BLaER1 (cell line): Measurements from ENCODE around the gene MAN1A2.
"Not testable (repeated sequence)": the region's sequence is repeated elsewhere in the genome, so short reads cannot be mapped to it uniquely, and the experiment has no call there.

Experiments used
- H3K27ac ChIP-seq: shearing (Covaris generic); formaldehyde crosslinking; 2 replicates; pipeline ENCODE4 v1.8.1; 2022
- H3K27me3 ChIP-seq: shearing (Covaris generic); formaldehyde crosslinking; 2 replicates; pipeline ENCODE4 v1.8.1; 2022
- H3K36me3 ChIP-seq: shearing (Covaris generic); formaldehyde crosslinking; 2 replicates; pipeline ENCODE4 v1.8.1; 2022
- H3K4me1 ChIP-seq: shearing (Covaris generic); formaldehyde crosslinking; 2 replicates; pipeline ENCODE4 v1.8.1; 2022
- H3K4me2 ChIP-seq: shearing (Covaris generic); formaldehyde crosslinking; 2 replicates; pipeline ENCODE4 v1.8.1; 2022
- H3K4me3 ChIP-seq: shearing (Covaris generic); formaldehyde crosslinking; 2 replicates; pipeline ENCODE4 v1.8.1; 2022
- H3K9ac ChIP-seq: shearing (Covaris generic); formaldehyde crosslinking; 2 replicates; pipeline ENCODE4 v1.8.1; 2022
- H3K9me3 ChIP-seq: shearing (Covaris generic); formaldehyde crosslinking; 2 replicates; pipeline ENCODE4 v1.8.1; 2022
- H4K20me1 ChIP-seq: shearing (Covaris generic); formaldehyde crosslinking; 2 replicates; pipeline ENCODE4 v1.8.1; 2022
- Cebpa-rat ChIP-seq: shearing (Covaris generic); IDR thresholded peaks from 2 replicates; pipeline ENCODE4 v1.8.1; 2022

Gene MAN1A2

DNA sequence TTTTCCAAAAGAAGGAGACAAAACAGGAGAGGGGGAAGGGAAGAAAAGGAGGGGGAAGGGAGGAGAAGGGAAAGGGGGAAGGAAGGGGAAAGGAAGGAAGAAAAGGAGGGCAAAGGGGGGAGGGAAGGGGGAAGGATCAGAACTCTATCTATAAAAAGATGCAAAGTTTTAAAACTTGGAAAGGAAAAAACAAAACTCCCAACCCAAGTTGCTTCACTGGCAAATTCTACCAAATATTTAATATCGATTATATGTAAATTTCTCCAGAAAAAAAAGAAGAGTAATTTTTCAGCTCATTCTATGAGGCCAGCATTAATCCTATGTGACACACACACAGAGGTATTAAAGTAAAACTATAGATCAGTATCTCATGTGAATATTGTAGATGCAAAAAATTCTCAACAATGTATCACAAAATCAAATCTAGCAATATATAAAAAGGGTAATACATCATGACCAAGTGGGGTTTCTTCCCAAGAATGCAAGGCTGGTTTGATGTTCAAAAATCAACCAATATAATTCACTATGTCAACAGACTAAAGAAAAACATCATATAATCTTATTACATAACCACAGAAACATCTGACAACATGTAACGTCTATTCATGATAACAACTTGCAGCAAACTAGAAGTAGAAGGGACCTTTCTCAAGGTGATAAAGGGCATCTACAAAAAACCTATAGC lies 57.9 kb downstream of the MAN1A2 start:
- Histone ChIP-seq H3K36me3 (peaks cover 26% of the 10 kb centered on the region), H3K27me3 (no peaks in the 10 kb centered on the region), H4K20me1 (no peaks in the 10 kb centered on the region), H3K4me1 (no peaks in the 10 kb centered on the region), H3K4me3 (no peak overlapping the region), H3K9ac (no peak overlapping the region), H3K27ac (no peak overlapping the region), H3K4me2 (no peak overlapping the region), H3K9me3 (peaks cover 40% of the 10 kb centered on the region)
- TF ChIP-seq Cebpa-rat: no peak

DNA sequence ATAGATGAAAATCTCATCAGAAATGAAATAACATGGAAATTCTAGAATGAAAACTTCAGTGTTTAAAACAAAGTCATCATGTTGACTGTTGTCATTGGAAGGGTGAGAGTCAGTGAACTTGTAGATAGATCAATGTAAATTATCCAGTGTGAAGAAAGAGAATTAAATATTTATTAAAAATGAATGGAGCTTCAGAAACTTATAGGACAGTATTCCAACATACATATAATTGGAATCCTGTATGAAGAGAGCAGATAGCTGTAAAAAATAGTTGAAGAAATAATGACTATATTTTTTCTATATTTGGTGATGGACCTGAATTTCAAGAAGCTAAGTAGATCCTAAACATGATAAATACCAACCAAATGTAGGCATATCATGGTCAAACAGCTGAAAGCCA lies 60.0 kb downstream of the MAN1A2 start:
- Histone ChIP-seq H3K27me3 (no peaks in the 10 kb centered on the region), H4K20me1 (no peaks in the 10 kb centered on the region), H3K9ac (no peak overlapping the region)

DNA sequence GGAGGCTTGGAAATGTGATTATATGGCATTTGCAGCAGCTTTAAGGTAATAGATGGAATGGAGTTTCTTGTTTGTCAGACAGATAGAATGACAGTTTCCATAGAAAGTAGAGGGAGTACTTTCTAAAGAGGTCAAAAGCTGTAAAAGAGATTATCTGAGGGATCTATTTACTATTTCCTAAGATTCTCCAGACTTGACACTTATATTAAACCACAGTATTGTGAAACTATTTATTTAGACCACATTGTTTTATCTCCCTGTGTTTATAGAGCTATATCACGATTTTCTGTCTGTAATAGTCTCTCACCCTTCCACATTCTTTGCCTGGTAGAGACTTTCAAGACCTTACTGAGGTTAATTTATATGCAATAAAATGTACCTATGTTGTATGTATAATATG lies 66.7 kb downstream of the MAN1A2 start:
- Histone ChIP-seq H3K4me3 (no peak overlapping the region), H3K9ac (no peak overlapping the region)

More for the DNA sequence above, 60.0 kb downstream of the MAN1A2 start:
- Histone ChIP-seq H3K36me3 (peaks cover 20% of the 10 kb centered on the region), H3K27ac (no peak overlapping the region), H3K9me3 (peaks cover 40% of the 10 kb centered on the region), H3K4me1 (no peaks in the 10 kb centered on the region), H3K4me2 (no peak overlapping the region), H3K4me3 (no peak overlapping the region)
- TF ChIP-seq Cebpa-rat: no peak

DNA sequence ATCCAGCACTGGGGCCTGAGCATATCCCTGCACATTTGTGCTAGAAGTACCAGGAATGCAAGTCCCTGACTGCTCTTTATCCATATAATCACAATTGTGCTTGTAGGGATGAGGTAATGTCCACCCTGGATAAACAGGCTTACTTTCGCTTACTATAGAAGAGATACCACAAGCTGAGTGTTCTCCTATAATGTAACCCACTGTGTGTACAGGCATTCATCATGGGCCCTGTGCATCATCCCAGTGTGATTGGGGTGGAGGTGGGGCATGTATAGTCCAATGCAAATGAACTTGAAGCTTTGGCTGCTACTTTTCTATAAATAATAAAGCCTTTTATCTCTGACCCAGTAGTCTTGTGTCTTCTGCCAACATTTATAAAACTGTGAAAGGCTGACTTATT lies 69.3 kb downstream of the MAN1A2 start:
- Histone ChIP-seq H3K9ac (no peak overlapping the region), H3K4me3 (no peak overlapping the region), H4K20me1 (no peaks in the 10 kb centered on the region), H3K27ac (no peak overlapping the region), H3K4me2 (no peak overlapping the region), H3K27me3 (no peaks in the 10 kb centered on the region), H3K36me3 (no peaks in the 10 kb centered on the region), H3K9me3 (no peaks in the 10 kb centered on the region), H3K4me1 (no peaks in the 10 kb centered on the region)
- TF ChIP-seq Cebpa-rat: no peak

More for the DNA sequence above, 66.7 kb downstream of the MAN1A2 start:
- H3K4me1 ChIP-seq: no peaks in the 10 kb centered on the region
- no peak overlapping the region for H3K27ac ChIP-seq
- H3K9me3 ChIP-seq: no peaks in the 10 kb centered on the region
- H4K20me1 ChIP-seq: no peaks in the 10 kb centered on the region
- H3K27me3 ChIP-seq: no peaks in the 10 kb centered on the region
- no peak overlapping the region for H3K4me2 ChIP-seq
- no peaks in the 10 kb centered on the region for H3K36me3 ChIP-seq
- no peak for TF ChIP-seq Cebpa-rat

DNA sequence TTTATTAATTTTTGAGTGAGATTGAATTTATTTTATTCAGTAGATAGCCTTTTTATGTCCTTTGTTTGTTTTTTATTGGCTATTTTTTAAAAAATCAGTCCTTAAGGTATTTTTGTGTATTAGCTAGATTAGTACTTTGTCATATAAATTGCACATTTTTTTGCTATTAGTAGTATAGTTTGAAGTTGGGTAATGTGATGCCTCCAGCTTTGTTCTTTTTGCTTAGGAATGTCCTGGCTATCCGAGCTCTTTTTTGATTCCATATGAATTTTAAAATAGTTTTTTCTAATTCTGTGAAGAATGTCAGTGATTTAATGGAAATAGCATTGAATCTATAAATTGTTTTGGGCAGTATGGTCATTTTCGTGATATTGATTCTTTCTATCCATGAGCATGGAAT lies 80.4 kb downstream of the MAN1A2 start:
- no peak for TF ChIP-seq Cebpa-rat
- H3K27me3 ChIP-seq: no peaks in the 10 kb centered on the region
- no peaks in the 10 kb centered on the region for H4K20me1 ChIP-seq
- no peak overlapping the region for H3K9ac ChIP-seq
- no peak overlapping the region for H3K4me2 ChIP-seq
- peaks cover 54% of the 10 kb centered on the region for H3K36me3 ChIP-seq
- peaks cover 32% of the 10 kb centered on the region for H3K9me3 ChIP-seq
- no peak overlapping the region for H3K27ac ChIP-seq
- no peak overlapping the region for H3K4me3 ChIP-seq
- no peaks in the 10 kb centered on the region for H3K4me1 ChIP-seq

DNA sequence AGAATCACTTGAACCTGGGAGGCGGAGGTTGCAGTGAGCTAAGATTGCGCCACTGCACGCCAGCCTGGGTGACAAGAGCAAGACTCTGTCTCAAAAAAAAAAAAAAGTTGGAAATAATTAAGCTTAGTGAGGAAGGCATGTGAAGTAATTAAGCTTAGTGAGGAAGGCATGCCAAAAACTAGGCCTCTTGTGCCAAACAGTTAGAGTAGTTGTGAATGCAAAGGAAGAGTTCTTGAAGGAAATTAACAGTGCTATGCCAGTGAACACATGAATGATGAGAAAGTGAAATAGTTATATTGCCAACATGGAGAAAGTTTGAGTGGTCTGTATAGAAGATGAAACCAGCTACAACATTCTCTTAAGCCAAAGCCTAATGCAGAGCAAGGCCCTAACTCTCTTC lies 85.0 kb downstream of the MAN1A2 start:
- Histone ChIP-seq H3K27ac (no peak overlapping the region), H3K4me1 (no peaks in the 10 kb centered on the region), H4K20me1 (no peaks in the 10 kb centered on the region), H3K4me2 (no peak overlapping the region), H3K4me3 (no peak overlapping the region), H3K27me3 (no peaks in the 10 kb centered on the region), H3K36me3 (peaks cover 50% of the 10 kb centered on the region), H3K9me3 (peaks cover 28% of the 10 kb centered on the region), H3K9ac (no peak overlapping the region)
- no peak for TF ChIP-seq Cebpa-rat

DNA sequence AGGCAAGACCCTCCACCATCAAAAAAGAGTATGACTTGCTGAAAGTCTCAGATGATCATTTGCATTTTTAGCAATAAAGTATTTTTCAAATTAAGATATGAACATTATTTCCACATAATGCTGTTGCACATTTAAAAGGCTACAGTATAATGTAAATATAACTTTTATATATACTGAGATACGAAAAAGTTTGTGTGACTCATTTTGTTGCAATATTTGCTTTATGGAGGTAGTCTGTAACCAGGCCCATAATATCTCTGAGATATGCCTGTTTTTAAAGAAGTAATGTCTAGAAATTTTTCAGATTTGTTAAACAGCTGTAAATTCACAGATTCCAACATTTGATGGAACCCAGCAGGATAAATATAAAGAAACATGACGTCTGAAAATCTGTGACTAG lies 86.7 kb downstream of the MAN1A2 start:
- no peak overlapping the region for H3K9ac ChIP-seq
- H3K4me2 ChIP-seq: no peak overlapping the region
- H3K36me3 ChIP-seq: peaks cover 37% of the 10 kb centered on the region
- no peak for TF ChIP-seq Cebpa-rat
- H3K4me3 ChIP-seq: no peak overlapping the region
- H3K27me3 ChIP-seq: no peaks in the 10 kb centered on the region
- H3K27ac ChIP-seq: no peak overlapping the region
- H3K4me1 ChIP-seq: no peaks in the 10 kb centered on the region
- peaks cover 28% of the 10 kb centered on the region for H3K9me3 ChIP-seq
- H4K20me1 ChIP-seq: no peaks in the 10 kb centered on the region

DNA sequence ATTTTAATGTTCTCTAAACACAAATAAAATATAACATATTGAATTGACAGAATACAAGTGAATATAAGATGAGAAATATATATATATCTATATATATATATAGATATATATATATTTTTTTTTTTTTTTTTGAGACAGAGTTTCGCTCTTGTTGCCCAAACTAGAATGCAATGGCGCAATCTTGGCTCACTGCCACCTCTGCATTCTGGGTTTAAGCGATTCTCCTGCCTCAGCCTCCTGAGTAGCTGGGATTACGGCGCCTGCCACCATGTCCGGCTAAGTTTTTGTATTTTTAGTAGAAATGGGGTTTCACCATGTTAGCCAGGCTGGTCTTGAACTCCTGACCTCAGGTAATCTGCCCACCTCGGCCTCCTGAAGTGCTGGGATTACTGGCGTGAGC lies 91.2 kb downstream of the MAN1A2 start:
- H3K4me2 ChIP-seq, H3K9me3 ChIP-seq, H3K36me3 ChIP-seq, H3K4me1 ChIP-seq, H3K27ac ChIP-seq, H4K20me1 ChIP-seq, H3K27me3 ChIP-seq, H3K4me3 ChIP-seq, H3K9ac ChIP-seq: not testable (repeated sequence)

DNA sequence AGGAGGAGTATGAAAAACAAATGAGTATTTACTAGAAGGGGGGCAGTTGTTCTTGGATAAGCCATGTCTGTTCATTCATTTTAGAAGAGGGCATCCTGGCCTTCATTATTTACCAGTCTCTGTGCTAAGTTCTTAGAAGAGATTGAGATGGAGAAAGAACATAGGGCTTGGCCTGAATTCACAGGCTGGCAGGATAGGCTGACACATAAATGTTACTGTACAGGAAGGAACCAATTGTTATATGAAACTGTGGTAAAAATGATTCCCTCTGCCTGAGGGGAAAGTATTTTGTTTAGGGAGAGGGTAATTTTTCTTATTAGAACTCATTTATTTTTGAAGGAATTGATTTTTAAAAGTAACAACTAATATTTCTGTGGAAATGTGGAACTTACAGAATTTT lies 99.5 kb downstream of the MAN1A2 start:
- TF ChIP-seq Cebpa-rat: no peak
- Histone ChIP-seq H3K4me2 (no peak overlapping the region), H3K9me3 (no peaks in the 10 kb centered on the region), H3K27ac (no peak overlapping the region), H4K20me1 (no peaks in the 10 kb centered on the region), H3K27me3 (no peaks in the 10 kb centered on the region), H3K4me1 (no peaks in the 10 kb centered on the region), H3K9ac (no peak overlapping the region), H3K4me3 (no peak overlapping the region), H3K36me3 (peaks cover 11% of the 10 kb centered on the region; the same call in 1 of the 2 replicates)

DNA sequence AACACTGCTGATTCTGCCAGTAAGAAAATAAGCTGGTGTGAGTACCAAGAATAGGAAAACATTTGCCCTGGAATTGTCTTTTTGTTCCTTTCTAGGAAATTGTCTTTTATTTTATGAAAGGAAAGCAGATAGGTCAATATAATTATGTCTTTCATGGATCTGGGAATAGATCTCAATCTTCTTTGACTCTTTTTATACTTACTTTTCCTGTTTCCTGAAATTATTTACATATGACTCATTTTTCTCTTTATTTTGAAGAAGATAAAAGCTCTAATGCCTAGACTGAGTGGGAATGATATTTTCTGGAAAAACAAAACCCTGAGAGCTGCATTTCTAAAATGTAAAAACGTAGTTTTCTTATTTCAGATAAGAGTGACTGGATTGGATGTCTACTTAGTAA lies 100.1 kb downstream of the MAN1A2 start:
- Histone ChIP-seq H3K36me3 (peaks cover 11% of the 10 kb centered on the region; the same call in 1 of the 2 replicates), H3K4me1 (no peaks in the 10 kb centered on the region), H3K4me3 (no peak overlapping the region), H4K20me1 (no peaks in the 10 kb centered on the region), H3K9me3 (no peaks in the 10 kb centered on the region), H3K27ac (no peak overlapping the region), H3K4me2 (no peak overlapping the region), H3K27me3 (no peaks in the 10 kb centered on the region), H3K9ac (no peak overlapping the region)
- no peak for TF ChIP-seq Cebpa-rat

DNA sequence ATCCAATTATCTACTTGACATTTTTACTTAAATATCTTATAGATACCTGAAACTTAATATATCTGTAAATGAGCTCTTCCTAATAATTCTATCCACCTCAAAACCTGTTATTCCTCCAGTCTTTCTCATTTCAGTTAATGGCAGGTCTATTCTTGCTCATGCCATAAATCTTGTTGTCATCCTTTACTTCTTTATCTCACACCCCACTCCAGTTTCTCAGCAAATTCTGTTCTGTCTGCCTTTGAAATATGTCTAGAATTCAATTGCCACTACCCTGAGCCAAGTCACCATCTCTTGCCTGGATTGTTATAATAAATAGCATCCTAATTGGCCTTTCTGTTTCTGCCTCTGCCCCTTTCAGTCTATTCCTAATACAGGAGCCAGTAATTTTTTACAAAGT lies 105.8 kb downstream of the MAN1A2 start:
- no peak overlapping the region for H3K4me3 ChIP-seq
- H3K4me2 ChIP-seq: no peak overlapping the region
- no peaks in the 10 kb centered on the region for H3K4me1 ChIP-seq
- no peak for TF ChIP-seq Cebpa-rat
- no peaks in the 10 kb centered on the region for H4K20me1 ChIP-seq
- peaks cover 8% of the 10 kb centered on the region for H3K9me3 ChIP-seq
- peaks cover under 1% of the 10 kb centered on the region; the same call in 1 of the 2 replicates for H3K36me3 ChIP-seq
- H3K9ac ChIP-seq: no peak overlapping the region
- no peaks in the 10 kb centered on the region for H3K27me3 ChIP-seq
- no peak overlapping the region for H3K27ac ChIP-seq

DNA sequence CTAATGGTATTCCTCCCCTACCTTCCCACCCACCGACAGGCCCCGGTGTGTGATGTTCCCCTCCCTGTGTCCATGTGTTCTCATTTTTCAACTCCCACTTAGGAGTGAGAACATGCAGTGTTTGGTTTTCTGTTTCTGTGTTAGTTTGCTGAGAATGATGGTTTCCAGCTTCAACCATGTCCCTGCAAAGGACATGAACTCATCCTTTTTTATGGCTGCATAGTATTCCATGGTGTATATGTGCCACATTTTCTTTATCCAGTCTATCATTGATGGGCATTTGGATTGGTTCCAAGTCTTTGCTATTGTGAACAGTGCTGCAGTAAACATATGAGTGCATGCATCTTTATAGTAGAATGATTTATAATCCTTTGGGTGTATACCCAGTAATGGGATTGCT lies 108.2 kb downstream of the MAN1A2 start:
- H4K20me1 ChIP-seq, H3K27ac ChIP-seq, H3K9ac ChIP-seq, H3K9me3 ChIP-seq, H3K36me3 ChIP-seq, H3K27me3 ChIP-seq, H3K4me2 ChIP-seq, H3K4me1 ChIP-seq, H3K4me3 ChIP-seq: not testable (repeated sequence)
